ENCODE results near the gene AKAP12.
"Not testable (repeated sequence)": the region's sequence is repeated elsewhere in the genome, so short reads cannot be mapped to it uniquely, and the experiment has no call there.

The AKAP12 gene

DNA sequence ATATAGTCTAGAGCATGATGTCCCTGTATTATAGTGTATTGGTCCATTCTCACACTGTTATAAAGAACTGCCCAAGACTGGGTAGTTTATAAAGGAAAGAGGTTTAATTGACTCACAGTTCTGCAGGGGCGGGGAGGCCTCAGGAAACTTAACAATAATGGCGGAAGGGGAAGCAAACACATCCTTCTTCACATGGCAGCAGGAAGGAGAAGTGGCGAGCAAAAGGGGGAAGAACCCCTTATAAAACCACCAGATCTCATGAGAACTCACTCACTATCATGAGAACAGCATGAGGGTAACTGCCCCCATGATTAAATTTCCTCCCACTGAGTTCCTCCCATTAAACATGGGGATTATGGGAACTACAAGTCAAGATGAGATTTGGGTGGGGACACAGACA lies 75.9 kb downstream of the AKAP12 start:
- not testable (repeated sequence) for DNase-seq

DNA sequence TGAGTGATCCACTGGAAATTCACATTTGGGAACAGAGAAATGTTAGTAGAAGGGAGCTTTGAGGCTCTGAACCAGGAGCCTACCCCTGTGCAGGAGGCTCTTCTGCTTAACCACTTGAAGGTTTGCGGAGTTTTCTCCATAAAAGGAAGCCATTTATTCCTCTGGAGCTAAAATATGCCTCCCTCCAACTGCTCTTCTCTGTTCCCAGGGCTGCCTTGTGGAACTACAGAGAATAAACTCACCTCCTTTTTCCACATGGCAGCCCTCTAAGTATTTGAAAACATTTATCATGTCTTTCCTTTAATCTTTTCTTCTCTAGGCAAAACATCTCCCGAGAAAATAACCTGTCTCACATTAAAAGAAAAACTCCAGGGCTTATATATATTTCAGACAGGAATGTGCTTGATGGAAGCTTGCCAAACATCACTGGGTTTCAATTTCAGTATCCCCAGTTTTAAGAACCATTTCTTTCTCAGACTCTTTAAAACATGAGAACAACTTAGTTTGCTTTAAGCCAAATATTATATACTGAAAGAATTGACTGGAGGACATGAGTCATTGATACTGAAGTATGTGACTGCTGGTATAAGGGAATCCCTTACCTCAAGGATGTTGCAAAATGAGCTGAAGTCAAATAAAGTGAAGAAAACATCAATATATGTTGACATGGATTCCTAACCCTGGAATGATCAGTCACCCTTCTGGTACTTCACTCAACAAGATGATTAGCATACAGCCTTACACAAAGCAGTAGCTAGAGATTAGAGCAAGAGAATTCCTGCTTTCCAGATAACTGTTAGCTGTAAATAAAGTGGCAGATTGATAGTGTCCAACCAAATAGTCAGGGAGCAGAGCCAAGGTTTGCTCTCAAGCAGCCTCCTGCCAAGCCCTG lies 77.6 kb downstream of the AKAP12 start:
- DNase-seq = no peak

GRCh38 chr6:151317995-151318365 lies 78.2 kb downstream of the AKAP12 start:
- DNase-seq = no peak

- DNase-seq = no peak
Observed at GRCh38 chr6:151320140-151320539, 80.4 kb downstream of the AKAP12 start.

- no peak for DNase-seq
Observed at GRCh38 chr6:151321438-151321837, 81.7 kb downstream of the AKAP12 start.

DNA sequence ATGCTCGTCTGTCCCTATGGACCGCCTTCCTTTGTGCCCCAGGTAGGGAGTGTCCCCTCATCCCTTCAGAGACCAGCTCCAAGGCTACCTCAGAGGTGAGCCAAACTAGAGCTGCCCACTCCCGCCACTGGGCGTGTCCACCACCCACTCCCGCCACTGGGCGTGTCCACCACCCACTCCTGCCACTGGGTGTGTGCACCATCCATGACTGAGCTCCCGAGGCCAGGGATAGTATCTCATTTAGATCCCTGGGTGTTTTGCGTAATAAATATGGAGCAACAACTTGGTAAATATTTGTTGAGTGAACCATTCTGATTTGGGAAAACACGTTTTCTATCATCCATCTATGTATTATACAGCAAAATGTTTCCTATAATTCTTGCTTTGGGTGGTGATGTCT lies 82.8 kb downstream of the AKAP12 start:
- no peak for DNase-seq

DNA sequence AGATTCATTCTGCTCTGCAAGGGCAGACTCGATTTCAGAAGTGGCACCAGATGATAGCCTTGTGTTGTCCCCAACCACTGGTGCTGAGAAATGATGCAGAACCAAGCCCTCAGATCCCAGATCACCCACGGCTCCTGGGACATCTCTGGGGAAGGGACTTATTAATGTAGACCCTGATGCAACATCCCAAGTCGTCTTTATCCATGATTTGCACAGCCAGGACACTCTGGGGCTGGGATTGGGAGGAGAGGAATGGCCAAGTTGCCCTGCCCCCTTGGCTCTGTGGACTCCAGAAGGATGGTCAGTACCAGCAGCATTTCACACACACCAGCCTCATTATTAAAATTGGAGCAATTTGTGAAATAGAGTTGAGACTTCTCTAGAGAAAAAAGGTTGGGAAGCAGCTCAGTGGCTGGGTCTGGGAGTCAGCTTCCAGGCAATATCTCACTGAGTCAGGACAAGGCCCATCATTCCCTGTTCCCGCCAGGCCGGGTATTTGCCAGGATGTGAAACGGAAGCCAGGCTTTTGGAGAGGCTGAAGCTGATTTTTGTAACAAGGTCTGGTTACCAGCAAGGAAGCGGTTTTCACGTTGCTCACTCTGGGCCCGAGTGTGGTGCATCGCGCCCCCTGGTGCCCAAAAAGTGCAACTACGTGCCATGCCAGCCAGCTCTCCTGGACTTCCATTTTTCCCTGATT lies 84.2 kb downstream of the AKAP12 start:
- DNase-seq = peak; percentile 68

- DNase-seq = no peak
Observed at GRCh38 chr6:151324488-151324825, 84.7 kb downstream of the AKAP12 start.

- peak; percentile 12 for DNase-seq
Observed at GRCh38 chr6:151325075-151326050, 85.6 kb downstream of the AKAP12 start.

GRCh38 chr6:151326116-151326825 lies 86.5 kb downstream of the AKAP12 start:
- DNase-seq = no peak

- DNase-seq = no peak
Observed at GRCh38 chr6:151327101-151327500, 87.3 kb downstream of the AKAP12 start.

DNA sequence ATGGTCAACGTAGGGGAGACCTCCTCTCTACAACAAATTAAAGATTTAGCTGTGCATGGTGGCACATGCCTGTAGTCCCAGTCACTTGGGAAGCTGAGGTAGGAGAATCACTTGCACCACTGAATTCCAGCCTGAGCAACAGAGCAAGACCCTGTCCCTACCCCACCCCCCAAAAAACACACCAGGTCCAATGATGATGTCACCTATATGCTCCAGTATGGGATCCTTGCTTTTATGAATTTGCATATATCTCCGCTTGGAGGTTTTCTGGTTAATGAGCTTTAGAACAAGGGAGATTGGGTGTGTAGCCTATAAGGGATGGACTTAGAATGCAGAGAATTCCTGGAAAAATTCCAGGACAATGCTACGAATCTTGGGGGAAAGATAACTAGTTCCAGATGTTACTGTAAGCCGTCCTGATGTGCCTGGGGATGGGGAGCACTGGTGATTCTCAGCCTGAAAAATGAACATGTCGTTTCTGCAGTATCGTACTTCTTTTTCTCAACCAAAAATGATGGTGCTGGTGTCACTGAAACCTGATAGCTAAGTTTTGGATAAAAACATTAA lies 90.4 kb downstream of the AKAP12 start:
- DNase-seq = no peak

- no peak for DNase-seq
Observed at GRCh38 chr6:151335930-151336329, 96.2 kb downstream of the AKAP12 start.

DNA sequence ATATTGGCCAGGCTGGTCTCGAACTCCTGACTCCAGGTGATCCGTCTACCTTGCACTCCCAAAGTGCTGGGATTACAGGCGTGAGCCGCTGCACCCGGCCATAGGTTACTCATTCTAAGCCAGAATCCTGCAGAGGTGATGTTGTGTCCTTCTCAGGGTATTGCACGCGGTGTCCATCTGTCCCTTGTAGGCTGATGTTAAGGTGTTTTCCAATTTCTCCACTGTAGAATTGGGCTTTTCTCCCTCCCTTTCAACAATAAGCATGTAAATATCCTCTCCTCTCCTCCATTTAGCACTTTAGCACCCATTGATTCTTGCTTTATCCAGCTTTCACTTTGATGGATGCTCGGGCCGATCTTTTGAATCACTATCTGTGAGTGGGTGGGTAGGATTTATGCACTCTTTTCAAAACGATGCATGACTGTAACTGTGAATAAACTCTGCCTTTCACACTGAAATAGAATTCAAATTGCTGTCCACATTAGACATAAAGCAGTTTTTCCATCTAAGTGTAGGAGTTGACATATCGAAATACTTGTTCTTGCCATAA lies 99.0 kb downstream of the AKAP12 start:
- no peak for DNase-seq

- no peak for DNase-seq
Observed at GRCh38 chr6:151339369-151339768, 99.6 kb downstream of the AKAP12 start.

GRCh38 chr6:151340219-151340978 lies 100.6 kb downstream of the AKAP12 start:
- DNase-seq = no peak

- DNase-seq = no peak
Observed at GRCh38 chr6:151341476-151342195, 101.9 kb downstream of the AKAP12 start.

DNA sequence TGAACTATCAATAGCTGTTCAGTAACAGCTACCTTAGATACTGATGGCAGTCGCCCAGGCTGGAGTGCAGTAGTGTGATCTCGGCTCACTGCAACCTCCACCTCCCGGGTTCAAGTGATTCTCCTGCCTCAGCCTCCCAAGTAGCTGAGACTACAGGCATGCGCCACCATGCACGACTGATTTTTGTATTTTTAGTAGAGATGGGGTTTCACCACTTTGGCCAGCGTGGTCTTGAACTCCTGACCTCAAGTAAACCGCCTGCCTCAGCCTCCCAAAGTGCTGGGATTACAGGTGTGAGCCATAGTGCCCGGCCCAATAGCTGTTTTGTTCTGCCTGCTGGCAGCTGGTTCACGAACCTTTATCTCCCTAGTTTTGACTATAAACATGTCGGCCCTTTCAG lies 103.0 kb downstream of the AKAP12 start:
- not testable (repeated sequence) for DNase-seq

GRCh38 chr6:151349651-151350270 lies 110.0 kb downstream of the AKAP12 start:
- DNase-seq = no peak
